ENCODE data around the gene TULP1.

Gene TULP1

GRCh38 chr6:35448191-35448590 lies 64.5 kb downstream of the TULP1 start:
- peaks cover 14% of the 10 kb centered on the region for H3K27me3 ChIP-seq (ENCODE audit: control insufficient read depth, insufficient read depth, low read length)
- H3K4me3 ChIP-seq (ENCODE audit: low read length) = no peak overlapping the region
- H3K4me1 ChIP-seq (ENCODE audit: control insufficient read depth, low read depth, low read length) = peaks cover 9% of the 10 kb centered on the region
- H3K9me3 ChIP-seq (ENCODE audit: control insufficient read depth, low read depth, low read length) = no peaks in the 10 kb centered on the region
- no peak overlapping the region for H3K27ac ChIP-seq (ENCODE audit: low read length)
- H3K9ac ChIP-seq (ENCODE audit: low read length) = no peak overlapping the region
- no peaks in the 10 kb centered on the region for H3K36me3 ChIP-seq (ENCODE audit: control insufficient read depth, low read depth, low read length)
